Keratinocyte (primary cell): ENCODE results near the gene NECAB3. TPM values are rescaled to one million over a fixed set of nuclear protein-coding genes. Genes with fewer than 3 reads are reported as not detected.

ENCODE experiments used
- DNase-seq: peaks from one replicate; pipeline ENCODE4 v3.0.0-alpha.2; 2011; ENCODE audit warnings: low read depth, missing footprints, low spot score
- FAIRE-seq: peaks from 2 replicates; lab custom pipeline; 2011; peaks lifted over from hg19 to GRCh38; lab: Jason Lieb, UNC
- H2AFZ ChIP-seq: 2 replicates; pipeline ENCODE4 v1.6.0; 2012; ENCODE audit warnings: low read length, control low read depth, inconsistent platforms; ENCODE audit not compliant: control insufficient read depth
- H3K27ac ChIP-seq: 2 replicates; pipeline ENCODE4 v1.5.1; 2011; ENCODE audit warnings: low read length; ENCODE audit not compliant: control insufficient read depth, insufficient read depth
- H3K27me3 ChIP-seq: 3 replicates; pipeline ENCODE4 v1.6.0; 2011; ENCODE audit warnings: low read length; ENCODE audit not compliant: control insufficient read depth, insufficient read depth; ENCODE audit errors: extremely low read depth
- H3K36me3 ChIP-seq, 2 experiments: 2 replicates in 1 of 2; 3 replicates in 1 of 2; pipeline ENCODE4 v1.5.1; 2011; ENCODE audit warnings: low read length in 2 of 2, mild to moderate bottlenecking in 1 of 2; ENCODE audit not compliant: control insufficient read depth in 2 of 2, insufficient read depth in 2 of 2; ENCODE audit errors: extremely low read depth in 1 of 2
- H3K4me1 ChIP-seq: 3 replicates; pipeline ENCODE4 v1.5.1; 2011; ENCODE audit warnings: low read length; ENCODE audit not compliant: control insufficient read depth, insufficient read depth; ENCODE audit errors: extremely low read depth
- H3K4me2 ChIP-seq: 3 replicates; pipeline ENCODE4 v1.6.0; 2011; ENCODE audit warnings: low read depth, low read length; ENCODE audit not compliant: control insufficient read depth, insufficient read depth; ENCODE audit errors: extremely low read depth
- H3K4me3 ChIP-seq, 3 experiments: fragments of 200-600 bp in 1 of 3; sonication (generic) in 1 of 3; 2 replicates in 2 of 3; 3 replicates in 1 of 3; pipeline ENCODE4 v1.5.1; 2011 to 2016; ENCODE audit warnings: low read length in 3 of 3, mild to moderate bottlenecking in 3 of 3, control low read depth in 2 of 3, inconsistent platforms in 1 of 3, low read depth in 1 of 3, mixed read lengths in 1 of 3, mixed run types in 1 of 3, moderate library complexity in 1 of 3; ENCODE audit not compliant: control insufficient read depth in 2 of 3, insufficient read depth in 2 of 3; ENCODE audit errors: extremely low read depth in 1 of 3
- H3K79me2 ChIP-seq: 2 replicates; pipeline ENCODE4 v1.6.0; 2012; ENCODE audit warnings: low read length; ENCODE audit not compliant: control insufficient read depth, insufficient read depth
- H3K9ac ChIP-seq: 3 replicates; pipeline ENCODE4 v1.6.0; 2011; ENCODE audit warnings: low read length; ENCODE audit not compliant: control insufficient read depth, insufficient read depth; ENCODE audit errors: extremely low read depth
- H3K9me1 ChIP-seq: 3 replicates; pipeline ENCODE4 v1.6.0; 2011; ENCODE audit warnings: low read length; ENCODE audit not compliant: control insufficient read depth, insufficient read depth; ENCODE audit errors: extremely low read depth
- H3K9me3 ChIP-seq: 2 replicates; pipeline ENCODE4 v1.5.1; 2012; ENCODE audit warnings: low read depth, low read length; ENCODE audit not compliant: control insufficient read depth
- H4K20me1 ChIP-seq: 3 replicates; pipeline ENCODE4 v1.6.0; 2011; ENCODE audit warnings: low read length; ENCODE audit not compliant: control insufficient read depth, insufficient read depth; ENCODE audit errors: extremely low read depth
- CTCF ChIP-seq, 3 experiments: IDR thresholded peaks in 1 of 3; conservative IDR thresholded peaks in 1 of 3; optimal IDR thresholded peaks in 1 of 3; 2 replicates in 2 of 3; 3 replicates in 1 of 3; pipeline versions ENCODE3 to v1.5.1; 2011; ENCODE audit warnings: low read length in 3 of 3, mild to moderate bottlenecking in 3 of 3, moderate library complexity in 2 of 3, control low read depth in 1 of 3, inconsistent platforms in 1 of 3; ENCODE audit not compliant: insufficient read depth in 2 of 3; ENCODE audit errors: extremely low read depth in 1 of 3
- EZH2 ChIP-seq: IDR thresholded peaks from one replicate; pipeline ENCODE4 v1.6.1; 2012; ENCODE audit warnings: inconsistent platforms, mild to moderate bottlenecking, low read length, moderate library complexity
- dilution Hi-C: fragments of 300-500 bp; cut with MboI; formaldehyde crosslinking; loops from one replicate; pipeline ENCODE4 v1.7.0; 2020; ENCODE audit warnings: low sequenced_read_pairs; ENCODE audit not compliant: extremely low pct_ligation_motif_present
- polyA plus RNA-seq, 5 experiments: library from polyadenylated mRNA; depleted of rRNA in 3 of 5; stranded (reverse) in 3 of 5; stranded (forward) in 1 of 5; unstranded in 1 of 5; fragments of >200 nt; gene quantifications; 1 replicate in 1 of 5; 2 replicates in 3 of 5; 3 replicates in 1 of 5; pipeline versions ENCODE4 v1.2.1 to v1.2.3, GENCODE V29; 2011 to 2012; ENCODE audit warnings: missing spikeins in 2 of 5, low read depth in 1 of 5, low replicate concordance in 1 of 5

Gene NECAB3
- polyA plus RNA-seq, 1 donor (not counting 4 experiments of a cell fraction or from before 2014, with no cell fraction given) = 4.6 TPM

GRCh38 chr20:33694639-33695012 is 20.4 kb upstream of the NECAB3 start:
- TF ChIP-seq CTCF (optimal IDR thresholded peaks at IDR 0.05 in 1 of 3, IDR thresholded peaks at IDR 0.05 in 1 of 3, conservative IDR thresholded peaks at IDR 0.05 in 1 of 3; ENCODE audit: extremely low read depth in 1 of 3, insufficient read depth in 2 of 3, low read length in 3 of 3) = no peak
- no peak for TF ChIP-seq EZH2
- DNase-seq (no peak), FAIRE-seq (no peak)
- H3K9me3 ChIP-seq = no peaks in the 10 kb centered on the region
- no peaks in the 10 kb centered on the region for H3K79me2 ChIP-seq
- H3K27me3 ChIP-seq = no peaks in the 10 kb centered on the region
- H3K9ac ChIP-seq = no peak overlapping the region
- no peak overlapping the region for H3K27ac ChIP-seq
- no peaks in the 10 kb centered on the region for H4K20me1 ChIP-seq
- H2AFZ ChIP-seq = no peak overlapping the region
- H3K4me3 ChIP-seq = no peak overlapping the region
- H3K36me3 ChIP-seq = no peaks in the 10 kb centered on the region
- no peaks in the 10 kb centered on the region for H3K4me1 ChIP-seq
- no peak overlapping the region for H3K4me2 ChIP-seq
- H3K9me1 ChIP-seq = no peaks in the 10 kb centered on the region
- dilution Hi-C loops = no loop called here

GRCh38 chr20:33693741-33694638 is 19.8 kb upstream of the NECAB3 start:
- no peak overlapping the region for H3K4me2 ChIP-seq
- no peak for FAIRE-seq
- H3K79me2 ChIP-seq = no peaks in the 10 kb centered on the region
- dilution Hi-C loops = no loop called here
- no peak overlapping the region for H2AFZ ChIP-seq
- no peaks in the 10 kb centered on the region for H4K20me1 ChIP-seq
- H3K36me3 ChIP-seq = no peaks in the 10 kb centered on the region
- H3K27ac ChIP-seq = no peak overlapping the region
- TF ChIP-seq EZH2 (no peak), CTCF (optimal IDR thresholded peaks at IDR 0.05 in 1 of 3, IDR thresholded peaks at IDR 0.05 in 1 of 3, conservative IDR thresholded peaks at IDR 0.05 in 1 of 3; ENCODE audit: extremely low read depth in 1 of 3, insufficient read depth in 2 of 3, low read length in 3 of 3) (no peak)
- DNase-seq = no peak
- H3K4me1 ChIP-seq = no peaks in the 10 kb centered on the region
- H3K9ac ChIP-seq = no peak overlapping the region
- H3K4me3 ChIP-seq = no peak overlapping the region
- H3K27me3 ChIP-seq = no peaks in the 10 kb centered on the region
- no peaks in the 10 kb centered on the region for H3K9me3 ChIP-seq
- H3K9me1 ChIP-seq = no peaks in the 10 kb centered on the region
